GM19193 (cell line): ENCODE measurements around the gene COL6A3.

ENCODE experiments used
- POLR2A ChIP-seq: IDR thresholded peaks from 4 replicates; pipeline ENCODE4 v1.6.1; 2011; ENCODE audit not compliant: insufficient read depth, insufficient read length; ENCODE audit errors: extremely low read depth

COL6A3 gene

GRCh38 chr2:237446338-237446665, 32.3 kb upstream of the COL6A3 start:
- no peak for TF ChIP-seq POLR2A

- TF ChIP-seq POLR2A = no peak
Observed at GRCh38 chr2:237445611-237446337, 31.8 kb upstream of the COL6A3 start.

- TF ChIP-seq POLR2A = no peak
Observed at GRCh38 chr2:237444071-237444470, 30.1 kb upstream of the COL6A3 start.

GRCh38 chr2:237441605-237442274, 27.8 kb upstream of the COL6A3 start:
- TF ChIP-seq POLR2A = no peak

- TF ChIP-seq POLR2A = no peak
Observed at GRCh38 chr2:237440819-237441281, 26.9 kb upstream of the COL6A3 start.

GRCh38 chr2:237438080-237438940, 24.3 kb upstream of the COL6A3 start:
- TF ChIP-seq POLR2A = no peak

GRCh38 chr2:237437566-237437965, 23.6 kb upstream of the COL6A3 start:
- no peak for TF ChIP-seq POLR2A

- TF ChIP-seq POLR2A = no peak
Observed at GRCh38 chr2:237435844-237436587, 22.1 kb upstream of the COL6A3 start.

- TF ChIP-seq POLR2A = no peak
Observed at GRCh38 chr2:237434866-237435311, 20.9 kb upstream of the COL6A3 start.

GRCh38 chr2:237433920-237434676, 20.1 kb upstream of the COL6A3 start:
- no peak for TF ChIP-seq POLR2A

- TF ChIP-seq POLR2A = no peak
Observed at GRCh38 chr2:237432484-237433092, 18.6 kb upstream of the COL6A3 start.

GRCh38 chr2:237431837-237432236, 17.9 kb upstream of the COL6A3 start:
- no peak for TF ChIP-seq POLR2A

GRCh38 chr2:237431372-237431771, 17.4 kb upstream of the COL6A3 start:
- TF ChIP-seq POLR2A = no peak

- no peak for TF ChIP-seq POLR2A
Observed at GRCh38 chr2:237430861-237431260, 16.9 kb upstream of the COL6A3 start.
